COLO829 (cell line): ENCODE results near the gene BMAL2.

Experiments used
- DNase-seq: peaks from one replicate; pipeline ENCODE4 v3.0.0; 2012; ENCODE audit warnings: low spot score

Gene BMAL2

DNA sequence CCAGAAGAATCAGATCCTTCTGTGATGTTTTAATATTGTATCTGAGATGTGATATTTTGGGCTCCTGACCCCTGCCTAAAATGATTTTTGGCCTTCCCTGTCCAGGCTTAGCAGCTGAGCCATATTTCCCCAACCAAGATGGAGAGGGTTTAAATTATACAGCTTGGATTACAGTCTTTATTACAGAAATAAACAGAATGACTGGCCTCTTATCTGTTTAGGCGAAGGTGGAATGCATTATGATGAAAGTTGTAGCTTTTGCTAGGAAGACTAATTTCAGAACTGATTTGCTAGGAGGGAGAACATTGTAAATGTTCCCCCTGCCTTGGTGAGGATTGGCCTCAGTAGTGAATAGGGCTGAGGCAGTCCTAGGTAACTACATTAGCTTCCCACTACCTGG is 23.3 kb downstream of the BMAL2 start:
- no peak for DNase-seq

DNA sequence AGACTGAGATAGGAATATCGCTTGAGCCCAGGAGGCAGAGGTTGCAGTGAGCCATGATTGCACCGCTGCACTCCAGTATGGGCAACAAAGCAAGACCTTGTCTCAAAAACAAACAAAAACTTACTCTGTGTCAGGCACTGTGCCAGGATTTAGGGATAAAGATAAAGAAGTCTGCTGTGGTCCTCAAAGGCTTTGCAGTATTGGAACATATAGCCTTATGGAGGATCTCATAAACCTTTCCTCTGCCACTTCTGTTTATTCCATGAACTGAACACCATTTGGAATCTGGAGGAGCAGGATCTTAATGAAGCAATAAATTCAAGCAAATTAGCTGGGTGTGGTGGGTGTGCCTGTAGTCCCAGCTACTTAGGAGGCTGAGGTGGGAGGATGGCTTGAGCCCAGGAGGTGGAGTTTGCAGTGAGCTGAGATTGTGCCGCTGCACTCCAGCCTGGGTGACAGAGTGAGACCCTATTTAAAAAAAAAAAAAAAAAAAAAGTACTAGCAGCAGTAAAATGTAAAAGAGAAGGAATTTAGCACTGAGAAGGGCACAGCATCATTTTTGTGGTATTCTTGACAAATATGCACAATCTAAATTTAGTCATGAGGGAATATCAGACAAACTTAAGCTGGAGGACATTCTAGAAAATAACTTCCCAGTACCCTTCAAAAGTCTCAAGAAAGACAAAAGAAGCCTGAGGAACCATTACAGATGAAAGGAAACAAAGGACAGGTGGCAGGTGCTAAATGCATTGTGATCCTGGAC is 27.1 kb downstream of the BMAL2 start:
- DNase-seq = no peak

DNA sequence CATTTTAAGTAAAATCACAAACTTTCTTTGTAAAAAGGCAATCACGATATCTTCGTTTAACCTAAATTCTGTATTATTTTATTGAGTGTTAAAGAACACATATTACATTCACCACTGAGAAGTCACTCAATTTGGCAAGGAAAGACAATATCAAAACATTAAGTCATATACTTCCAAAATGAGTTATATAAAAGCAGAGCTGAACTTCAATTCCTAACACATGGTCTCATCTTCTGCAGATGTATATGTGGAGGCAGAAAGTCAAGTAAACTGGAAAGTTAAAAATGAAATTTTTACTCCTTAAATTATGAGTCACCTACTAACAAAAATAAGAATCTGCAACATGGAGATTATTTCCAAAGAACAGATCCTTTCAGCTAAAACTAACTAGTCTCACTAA is 28.7 kb downstream of the BMAL2 start:
- DNase-seq = no peak

DNA sequence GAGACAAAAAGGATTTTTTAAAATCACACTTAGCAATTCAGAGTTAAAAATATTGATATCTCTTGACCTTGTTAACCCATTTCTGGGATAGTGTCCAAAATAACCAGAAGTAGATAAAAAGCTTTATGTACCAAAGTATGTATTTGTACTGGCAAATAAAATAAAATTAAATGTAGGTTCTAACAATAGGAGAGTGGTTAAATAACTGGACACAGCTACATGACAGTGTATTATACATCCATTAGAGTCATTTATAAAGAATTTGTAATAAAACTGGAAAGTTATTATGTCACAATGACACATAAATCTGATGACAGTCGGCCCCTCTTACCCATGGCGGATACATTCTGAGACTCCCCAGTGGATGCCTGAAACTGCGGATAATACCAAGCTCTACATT is 34.0 kb downstream of the BMAL2 start:
- DNase-seq = no peak

DNA sequence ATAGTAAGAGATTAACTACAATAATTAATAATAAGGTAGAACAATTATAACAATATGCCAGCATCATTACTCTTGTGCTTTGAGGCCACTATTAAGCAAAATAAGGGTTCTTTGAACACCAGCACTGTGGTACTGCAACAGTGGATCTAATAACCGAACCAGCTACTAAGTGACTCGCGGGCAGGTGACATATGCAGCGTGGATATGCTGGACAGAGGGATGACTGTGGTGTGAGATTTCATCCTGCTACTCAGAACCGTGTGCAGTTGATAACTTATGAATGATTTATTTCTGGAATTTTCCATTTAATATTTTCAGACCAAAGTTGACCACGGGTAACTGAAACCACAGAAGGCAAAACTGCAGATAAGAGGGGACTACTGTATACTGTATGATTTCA is 34.4 kb downstream of the BMAL2 start:
- no peak for DNase-seq

DNA sequence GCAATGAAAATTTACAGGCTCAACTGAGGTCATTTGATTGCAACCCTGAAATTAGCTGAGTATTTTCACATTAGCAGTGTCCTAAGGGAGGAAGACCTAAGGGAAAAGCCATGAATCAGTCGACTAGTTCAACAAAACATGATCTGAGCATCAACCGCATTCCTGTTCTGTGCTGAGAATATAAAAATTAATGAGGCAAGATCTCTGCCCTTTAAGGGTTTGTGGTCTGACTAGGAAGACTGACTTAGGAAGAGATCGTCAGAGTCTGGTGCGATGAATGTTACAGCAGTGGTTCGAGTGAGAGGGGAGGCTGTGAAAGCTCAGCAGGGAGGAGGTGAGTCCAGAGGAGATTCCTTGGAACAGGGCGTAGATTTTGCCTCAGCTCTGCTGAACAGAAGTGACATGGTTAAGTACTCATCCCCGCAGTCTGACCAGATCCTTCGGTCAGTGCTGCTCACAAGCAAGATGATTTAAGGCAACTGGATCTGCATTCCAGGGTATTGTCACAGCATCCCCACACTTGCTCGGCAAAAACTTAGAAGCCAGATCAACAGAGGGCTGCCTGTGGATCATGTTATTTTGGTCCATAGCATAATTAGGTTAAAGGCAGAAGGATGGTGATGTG is 49.6 kb downstream of the BMAL2 start:
- DNase-seq = no peak
